H9 (cell line): ENCODE measurements around the gene GALNS. TPM values are rescaled to one million over a fixed set of nuclear protein-coding genes. Genes with fewer than 3 reads are reported as not detected.

ENCODE experiments used
- DNase-seq: peaks from one replicate; pipeline ENCODE4 v3.0.0-alpha.2; 2017
- H2AFZ ChIP-seq: one replicate; pipeline ENCODE4 v1.6.1; 2013; ENCODE audit warnings: mild to moderate bottlenecking, low read length, control low read depth, moderate library complexity
- H2AK5ac ChIP-seq: 2 replicates; pipeline ENCODE4 v1.6.1; 2013; ENCODE audit warnings: low read length, control low read depth, mixed read lengths; ENCODE audit not compliant: insufficient read length
- H2BK120ac ChIP-seq: one replicate; pipeline ENCODE4 v1.6.1; 2013; ENCODE audit warnings: low read depth, mild to moderate bottlenecking, low read length, control low read depth, inconsistent platforms; ENCODE audit not compliant: poor library complexity, severe bottlenecking
- H2BK12ac ChIP-seq: 2 replicates; pipeline ENCODE4 v1.6.1; 2013; ENCODE audit warnings: low read length, control low read depth, mixed read lengths, low read depth; ENCODE audit not compliant: insufficient read length
- H2BK15ac ChIP-seq: 2 replicates; pipeline ENCODE4 v1.6.1; 2013; ENCODE audit warnings: low read depth, low read length, control low read depth
- H2BK20ac ChIP-seq: one replicate; pipeline ENCODE4 v1.6.1; 2013; ENCODE audit warnings: low read depth, mild to moderate bottlenecking, low read length, control low read depth, inconsistent platforms; ENCODE audit not compliant: poor library complexity, severe bottlenecking
- H2BK5ac ChIP-seq: 2 replicates; pipeline ENCODE4 v1.6.1; 2013; ENCODE audit warnings: low read length, control low read depth, mixed read lengths; ENCODE audit not compliant: insufficient read length
- H3K14ac ChIP-seq: 2 replicates; pipeline ENCODE4 v1.6.1; 2013; ENCODE audit warnings: low read length, control low read depth; ENCODE audit not compliant: insufficient read depth
- H3K18ac ChIP-seq: 2 replicates; pipeline ENCODE4 v1.6.1; 2013; ENCODE audit warnings: low read depth, mild to moderate bottlenecking, mixed read lengths, low read length, control low read depth; ENCODE audit not compliant: insufficient read length
- H3K23ac ChIP-seq: 2 replicates; pipeline ENCODE4 v1.6.1; 2013; ENCODE audit warnings: low read length, control low read depth, mixed read lengths, low read depth; ENCODE audit not compliant: insufficient read length
- H3K23me2 ChIP-seq: 2 replicates; pipeline ENCODE4 v1.6.1; 2013; ENCODE audit warnings: low read depth, mild to moderate bottlenecking, mixed read lengths, low read length, control low read depth; ENCODE audit not compliant: insufficient read length, poor library complexity, severe bottlenecking
- H3K27ac ChIP-seq: 2 replicates; pipeline ENCODE4 v1.5.1; 2013; ENCODE audit warnings: low read length, control low read depth, mixed read lengths, low read depth; ENCODE audit not compliant: insufficient read length
- H3K27me3 ChIP-seq: 2 replicates; pipeline ENCODE4 v1.6.1; 2013; ENCODE audit warnings: low read length, control low read depth, inconsistent platforms; ENCODE audit not compliant: insufficient read depth
- H3K4ac ChIP-seq: 2 replicates; pipeline ENCODE4 v1.6.1; 2013; ENCODE audit warnings: low read depth, mild to moderate bottlenecking, control low read depth, inconsistent platforms, low read length, moderate library complexity
- H3K4me1 ChIP-seq: 2 replicates; pipeline ENCODE4 v1.6.1; 2013; ENCODE audit warnings: low read length, control low read depth, inconsistent platforms; ENCODE audit not compliant: insufficient read depth
- H3K4me2 ChIP-seq: 2 replicates; pipeline ENCODE4 v1.6.1; 2013; ENCODE audit warnings: low read length, control low read depth, mixed read lengths; ENCODE audit not compliant: insufficient read length, insufficient read depth
- H3K56ac ChIP-seq: 2 replicates; pipeline ENCODE4 v1.6.1; 2013; ENCODE audit warnings: low read depth, mild to moderate bottlenecking, mixed read lengths, low read length, control low read depth; ENCODE audit not compliant: insufficient read length
- H3K79me1 ChIP-seq: 2 replicates; pipeline ENCODE4 v1.6.1; 2013; ENCODE audit warnings: low read depth, mild to moderate bottlenecking, moderate library complexity, low read length, control low read depth, inconsistent platforms; ENCODE audit not compliant: insufficient read depth, poor library complexity, severe bottlenecking
- H3K79me2 ChIP-seq: 2 replicates; pipeline ENCODE4 v1.6.1; 2013; ENCODE audit warnings: low read length, control low read depth, inconsistent platforms; ENCODE audit not compliant: insufficient read depth
- H3K9ac ChIP-seq: 2 replicates; pipeline ENCODE4 v1.6.1; 2013; ENCODE audit warnings: low read length, control low read depth, mixed read lengths; ENCODE audit not compliant: insufficient read length; ENCODE audit errors: extremely low read depth
- H3K9me3 ChIP-seq: one replicate; pipeline ENCODE4 v1.6.1; 2013; ENCODE audit warnings: low read depth, low read length, inconsistent platforms; ENCODE audit not compliant: control insufficient read depth
- H3T11ph ChIP-seq: one replicate; pipeline ENCODE4 v1.6.1; 2013; ENCODE audit warnings: mild to moderate bottlenecking, low read length, control low read depth, inconsistent platforms
- H4K20me1 ChIP-seq: one replicate; pipeline ENCODE4 v1.6.1; 2013; ENCODE audit not compliant: control insufficient read depth, insufficient read length, insufficient read depth
- H4K5ac ChIP-seq: 2 replicates; pipeline ENCODE4 v1.6.1; 2013; ENCODE audit warnings: low read depth, mild to moderate bottlenecking, mixed read lengths, low read length, control low read depth; ENCODE audit not compliant: insufficient read length
- H4K8ac ChIP-seq: replicated peaks from 2 replicates; pipeline ENCODE4 v1.6.1; 2013; ENCODE audit warnings: low read length, control low read depth, mixed read lengths, low read depth; ENCODE audit not compliant: insufficient read length
- H4K91ac ChIP-seq: 2 replicates; pipeline ENCODE4 v1.6.1; 2013; ENCODE audit warnings: low read depth, mild to moderate bottlenecking, moderate library complexity, mixed read lengths, low read length, control low read depth; ENCODE audit not compliant: insufficient read length
- H3K27ac Mint-ChIP-seq, 3 experiments: 2 replicates in 2 of 3; 3 replicates in 1 of 3; pipeline ENCODE4 v1.8.0; 2020 to 2021; ENCODE audit warnings: mixed read lengths in 3 of 3, mild to moderate bottlenecking in 1 of 3, moderate library complexity in 1 of 3
- H3K27me3 Mint-ChIP-seq: 2 replicates; pipeline ENCODE4 v1.8.0; 2021; ENCODE audit warnings: low read depth, mild to moderate bottlenecking, moderate library complexity, mixed read lengths
- H3K36me3 Mint-ChIP-seq, 3 experiments: 2 replicates in 2 of 3; 3 replicates in 1 of 3; pipeline ENCODE4 v1.8.0; 2020 to 2021; ENCODE audit warnings: low read depth in 3 of 3, mixed read lengths in 3 of 3; ENCODE audit not compliant: insufficient read depth in 1 of 3
- H3K4me1 Mint-ChIP-seq, 2 experiments: 2 replicates each; pipeline ENCODE4 v1.8.0; 2020; ENCODE audit warnings: mixed read lengths in 2 of 2
- H3K4me3 Mint-ChIP-seq, 2 experiments: 2 replicates in 1 of 2; 3 replicates in 1 of 2; pipeline ENCODE4 v1.8.0; 2020 to 2021; ENCODE audit warnings: mild to moderate bottlenecking in 2 of 2, mixed read lengths in 2 of 2, moderate library complexity in 1 of 2
- H3K9me3 Mint-ChIP-seq, 2 experiments: 2 replicates in 1 of 2; 3 replicates in 1 of 2; pipeline ENCODE4 v1.8.0; 2020; ENCODE audit warnings: mild to moderate bottlenecking in 2 of 2, mixed read lengths in 2 of 2, moderate library complexity in 1 of 2
- WGBS: extraction: QIAGEN DNeasy Blood & Tissue Kit; methylation state at CpG from one replicate; pipeline ENCODE4 v1.1.7; 2013; ENCODE audit warnings: missing lambda C conversion rate, low lambda C conversion rate, mixed read lengths; ENCODE audit not compliant: insufficient read length; ENCODE audit errors: extremely low coverage; 5-methylcytosine and 5-hydroxymethylcytosine counted together
- total RNA-seq: library from RNA; stranded (reverse); gene quantifications from 2 replicates; pipeline ENCODE4 v1.2.1, GENCODE V29; 2021
- TF ChIP-seq, protein P1 (sequence below): fragments of 200-600 bp; sonication (generic); conservative IDR thresholded peaks from 3 replicates; pipeline ENCODE4 v1.8.0; 2021; ENCODE audit warnings: antibody characterized with exemption, mild to moderate bottlenecking

The GALNS gene
- total RNA-seq, 1 experiment from 2014 or later: 20.3 TPM

- Histone ChIP-seq H3K27me3 (no peaks in the 10 kb centered on the region), H2AK5ac (no peak overlapping the region), H2AFZ (no peak overlapping the region), H3K4me2 (no peak overlapping the region), H3K9me3 (no peaks in the 10 kb centered on the region), H3K27ac (no peak overlapping the region), H2BK20ac (no peak overlapping the region), H3K4ac (no peak overlapping the region), H3K56ac (no peak overlapping the region), H2BK12ac (no peak overlapping the region), H3T11ph (no peak overlapping the region), H4K5ac (no peak overlapping the region), H3K9ac (no peak overlapping the region), H3K4me1 (peaks cover 8% of the 10 kb centered on the region; the same call in 1 of the 2 replicates), H3K23me2 (no peaks in the 10 kb centered on the region), H4K8ac (no peak overlapping the region), H4K20me1 (no peaks in the 10 kb centered on the region), H2BK5ac (no peak overlapping the region), H4K91ac (no peak overlapping the region), H2BK15ac (no peak overlapping the region), H3K23ac (no peak overlapping the region), H3K18ac (no peak overlapping the region), H3K79me1 (peaks cover 3% of the 10 kb centered on the region), H2BK120ac (no peak overlapping the region), H3K79me2 (no peaks in the 10 kb centered on the region; the same call in 1 of the 2 replicates), H3K14ac (no peak overlapping the region)
- no peak for DNase-seq
- Mint-ChIP-seq H3K4me1 (peaks cover 25 to 54% of the 10 kb centered on the region in 2 experiments), H3K36me3 (no peaks in the 10 kb centered on the region), H3K4me3 (no peak overlapping the region), H3K27ac (no peak overlapping the region), H3K27me3 (no peaks in the 10 kb centered on the region), H3K9me3 (no peaks in the 10 kb centered on the region)
- TF ChIP-seq, protein P1, sequence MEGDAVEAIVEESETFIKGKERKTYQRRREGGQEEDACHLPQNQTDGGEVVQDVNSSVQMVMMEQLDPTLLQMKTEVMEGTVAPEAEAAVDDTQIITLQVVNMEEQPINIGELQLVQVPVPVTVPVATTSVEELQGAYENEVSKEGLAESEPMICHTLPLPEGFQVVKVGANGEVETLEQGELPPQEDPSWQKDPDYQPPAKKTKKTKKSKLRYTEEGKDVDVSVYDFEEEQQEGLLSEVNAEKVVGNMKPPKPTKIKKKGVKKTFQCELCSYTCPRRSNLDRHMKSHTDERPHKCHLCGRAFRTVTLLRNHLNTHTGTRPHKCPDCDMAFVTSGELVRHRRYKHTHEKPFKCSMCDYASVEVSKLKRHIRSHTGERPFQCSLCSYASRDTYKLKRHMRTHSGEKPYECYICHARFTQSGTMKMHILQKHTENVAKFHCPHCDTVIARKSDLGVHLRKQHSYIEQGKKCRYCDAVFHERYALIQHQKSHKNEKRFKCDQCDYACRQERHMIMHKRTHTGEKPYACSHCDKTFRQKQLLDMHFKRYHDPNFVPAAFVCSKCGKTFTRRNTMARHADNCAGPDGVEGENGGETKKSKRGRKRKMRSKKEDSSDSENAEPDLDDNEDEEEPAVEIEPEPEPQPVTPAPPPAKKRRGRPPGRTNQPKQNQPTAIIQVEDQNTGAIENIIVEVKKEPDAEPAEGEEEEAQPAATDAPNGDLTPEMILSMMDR: no peak
- WGBS: no CpG with 5 or more reads among the region's 9 CpGs
These were observed 91.8 kb downstream of the GALNS start for GRCh38 chr16:88764913-88765349.
